Lung (tissue), 12 donors: ENCODE data around the gene CASR. TPM values are rescaled to one million over a fixed set of nuclear protein-coding genes. Genes with fewer than 3 reads are reported as not detected.

Source experiments
- ATAC-seq: fragments of 200-7000 bp; cut with Tn5 transposase; one replicate; pipeline ENCODE4 v1.9.1; 2020; ENCODE audit warnings: moderate number of reproducible peaks; ENCODE audit not compliant: insufficient read depth, low FRiP score
- DNase-seq, 3 donors: peaks; one replicate each; pipeline ENCODE4 v3.0.0-alpha.2; 2013 to 2017
- H3K27ac ChIP-seq, 2 donors: one replicate each; pipeline ENCODE4 v1.5.1; 2013; ENCODE audit warnings: mild to moderate bottlenecking in 2 of 2, moderate library complexity in 2 of 2, control low read depth in 1 of 2, inconsistent platforms in 1 of 2, low read depth in 1 of 2, low read length in 1 of 2
- H3K27me3 ChIP-seq, 3 donors: one replicate each; pipeline ENCODE4 v1.5.1; 2013; ENCODE audit warnings: low read length in 2 of 3; ENCODE audit not compliant: control insufficient read depth in 3 of 3, insufficient read depth in 3 of 3
- H3K36me3 ChIP-seq, 4 donors: one replicate each; pipeline ENCODE4 v1.5.1; 2013; ENCODE audit warnings: low read length in 4 of 4, mild to moderate bottlenecking in 1 of 4, moderate library complexity in 1 of 4; ENCODE audit not compliant: control insufficient read depth in 4 of 4, insufficient read depth in 4 of 4
- H3K4me1 ChIP-seq, 5 donors: one replicate each; pipeline ENCODE4 v1.5.1; 2013; ENCODE audit warnings: low read length in 5 of 5, mild to moderate bottlenecking in 2 of 5, moderate library complexity in 1 of 5; ENCODE audit not compliant: control insufficient read depth in 5 of 5, insufficient read depth in 5 of 5
- H3K4me3 ChIP-seq: one replicate; pipeline ENCODE4 v1.5.1; 2013; ENCODE audit warnings: mild to moderate bottlenecking, control low read depth, moderate library complexity
- H3K9ac ChIP-seq, 2 donors: one replicate each; pipeline ENCODE4 v1.5.1; 2013; ENCODE audit warnings: low read length in 2 of 2, control low read depth in 1 of 2; ENCODE audit not compliant: insufficient read depth in 1 of 2
- H3K9me3 ChIP-seq, 4 donors: one replicate each; pipeline ENCODE4 v1.5.1; 2013; ENCODE audit warnings: low read length in 3 of 4, mild to moderate bottlenecking in 1 of 4, moderate library complexity in 1 of 4; ENCODE audit not compliant: control insufficient read depth in 4 of 4, insufficient read depth in 3 of 4
- CTCF ChIP-seq: IDR thresholded peaks from 2 replicates; pipeline ENCODE4 v1.5.1; 2012; ENCODE audit warnings: mild to moderate bottlenecking; ENCODE audit errors: control extremely low read depth, extremely low read depth
- WGBS, 2 donors: extraction: QIAGEN DNeasy Blood & Tissue Kit; methylation state at CpG; one replicate each; pipeline ENCODE4 v1.1.7; 2013; 5-methylcytosine and 5-hydroxymethylcytosine counted together
- polyA plus RNA-seq, 2 donors: library from polyadenylated mRNA; stranded (reverse); fragments of 200-250 nt; gene quantifications; one replicate each; pipeline ENCODE4 v1.2.1, GENCODE V29; 2013
- total RNA-seq, 2 donors: library from RNA; depleted of rRNA in 1 of 2; stranded (reverse); fragments of >200 nt in 1 of 2; gene quantifications; one replicate each; pipeline ENCODE4 v1.2.1, GENCODE V29; 2014 to 2021
- donor health status: control.
- donor health status: control.
- donor health status: Bipolar disorder and iron deficiency.
- donor health status: healthy.
- donor health status: DM: yes; HTN: yes; CAD: no.

The CASR gene
- total and polyA plus RNA-seq, 4 donors, result 0.02 to 0.40 (median 0.02) TPM; not detected in 1

DNA sequence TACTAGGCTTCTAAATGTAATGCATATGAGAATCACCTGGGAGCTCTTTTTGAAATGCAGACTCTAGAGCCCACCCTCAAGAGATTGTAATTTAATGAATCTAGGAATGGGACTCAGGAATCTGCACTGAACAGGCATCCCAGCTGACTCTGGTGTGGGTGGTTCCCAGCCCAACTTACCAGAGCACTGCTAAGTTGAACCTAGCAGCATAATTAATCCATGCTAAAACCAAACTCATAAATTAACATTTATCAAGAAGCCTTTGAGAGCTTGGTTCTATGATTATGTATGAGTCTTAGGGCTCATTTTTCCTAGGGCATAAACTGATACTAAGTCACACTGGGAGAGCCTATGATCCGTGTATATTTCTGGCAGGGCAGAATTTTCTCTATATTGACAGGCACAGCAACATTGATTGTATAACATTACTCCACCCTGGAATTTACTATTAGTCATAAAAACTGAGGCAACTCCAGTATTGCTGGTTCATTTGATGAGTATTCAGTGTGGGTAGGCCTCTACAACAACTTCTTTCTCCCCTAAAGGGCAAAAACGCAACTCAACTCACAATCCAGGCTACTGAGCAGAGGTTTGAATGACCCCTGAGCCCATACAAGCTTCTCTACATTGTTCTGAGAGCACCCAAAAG lies 130.9 kb downstream of the CASR start:
- H3K9me3 ChIP-seq, result peaks cover 0 to 2% (median 0%) of the 10 kb centered on the region in 4 donors

GRCh38 chr3:122315619-122316018 lies 132.2 kb downstream of the CASR start:
- H3K4me3 ChIP-seq, result no peak overlapping the region
- no peak for DNase-seq
- no peak for TF ChIP-seq CTCF
- no peaks in the 10 kb centered on the region for H3K36me3 ChIP-seq
- WGBS, 2 donors, result 50 to 76% methylated on average over 4 of the region's 4 CpGs
- ATAC-seq, result no peak
- peaks cover 0 to 2% (median 0%) of the 10 kb centered on the region in 4 donors for H3K9me3 ChIP-seq
- no peak overlapping the region for H3K27ac ChIP-seq
- H3K9ac ChIP-seq, result no peak overlapping the region
- peaks cover 0 to 10% (median 0%) of the 10 kb centered on the region in 5 donors for H3K4me1 ChIP-seq
- peaks cover 0 to 1% (median 0%) of the 10 kb centered on the region in 3 donors for H3K27me3 ChIP-seq

More for the DNA sequence above, 130.9 kb downstream of the CASR start:
- Histone ChIP-seq H3K27ac (no peak overlapping the region), H3K9ac (no peak overlapping the region), H3K36me3 (no peaks in the 10 kb centered on the region), H3K4me1 (peaks cover 0 to 10% (median 0%) of the 10 kb centered on the region in 5 donors), H3K4me3 (no peak overlapping the region), H3K27me3 (peaks cover 0 to 2% (median 0%) of the 10 kb centered on the region in 3 donors)
- DNase-seq (no peak), ATAC-seq (no peak)
- TF ChIP-seq CTCF, result no peak
- 86 to 91% methylated on average over 2 of the region's 2 CpGs for WGBS, 2 donors

- Histone ChIP-seq H3K27me3 (no peaks in the 10 kb centered on the region), H3K4me3 (no peak overlapping the region), H3K27ac (no peak overlapping the region), H3K9ac (no peak overlapping the region), H3K36me3 (no peaks in the 10 kb centered on the region), H3K9me3 (peaks cover 0 to 2% (median 0%) of the 10 kb centered on the region in 4 donors), H3K4me1 (peaks cover 0 to 10% (median 0%) of the 10 kb centered on the region in 5 donors)
- TF ChIP-seq CTCF, result no peak
- 81 to 85% methylated on average over 5 of the region's 5 CpGs for WGBS, 2 donors
- no peak for ATAC-seq
- no peak for DNase-seq
Observed at GRCh38 chr3:122316368-122316767, 132.9 kb downstream of the CASR start.
